ENCODE measurements around the gene ACSS2. TPM values are rescaled to one million over a fixed set of nuclear protein-coding genes. Genes with fewer than 3 reads are reported as not detected.

The ACSS2 gene
- total RNA-seq, 1 donor from 2014 or later = 146 TPM

- DNase-seq (no peak), ATAC-seq (peak; percentile 77)
- Histone ChIP-seq H3K9me3 (no peaks in the 10 kb centered on the region), H3K36me3 (peaks cover 6% of the 10 kb centered on the region), H3K27ac (peak overlapping the region; percentile 61), H3K4me3 (no peak overlapping the region), H3K4me1 (peaks cover 30% of the 10 kb centered on the region), H3K27me3 (no peaks in the 10 kb centered on the region)
- intact Hi-C loops (cut with DNase I) = no loop called here
- no peak for TF ChIP-seq CTCF (IDR thresholded peaks at IDR 0.05)
Observed at GRCh38 chr20:34907616-34908469, 31.4 kb downstream of the ACSS2 start.

- Histone ChIP-seq H3K27ac (no peak overlapping the region), H3K9me3 (no peaks in the 10 kb centered on the region), H3K4me3 (no peak overlapping the region), H3K36me3 (peaks cover 51% of the 10 kb centered on the region), H3K27me3 (no peaks in the 10 kb centered on the region), H3K4me1 (no peaks in the 10 kb centered on the region)
- intact Hi-C loops (cut with DNase I) = no loop called here
- ATAC-seq (no peak), DNase-seq (no peak)
- no peak for TF ChIP-seq CTCF (IDR thresholded peaks at IDR 0.05)
Observed at GRCh38 chr20:34915131-34915530, 38.7 kb downstream of the ACSS2 start.

- intact Hi-C loops (cut with DNase I) = no loop called here
- ATAC-seq (no peak), DNase-seq (no peak)
- H3K4me1 ChIP-seq = no peaks in the 10 kb centered on the region
- H3K27me3 ChIP-seq = no peaks in the 10 kb centered on the region
- peaks cover 59% of the 10 kb centered on the region for H3K36me3 ChIP-seq
- no peak for TF ChIP-seq CTCF (IDR thresholded peaks at IDR 0.05)
- H3K9me3 ChIP-seq = no peaks in the 10 kb centered on the region
- H3K4me3 ChIP-seq = no peak overlapping the region
- H3K27ac ChIP-seq = no peak overlapping the region
Observed at GRCh38 chr20:34915749-34916455, 39.5 kb downstream of the ACSS2 start.

- Histone ChIP-seq H3K9me3 (no peaks in the 10 kb centered on the region), H3K36me3 (peaks cover 67% of the 10 kb centered on the region), H3K27ac (no peak overlapping the region), H3K4me1 (no peaks in the 10 kb centered on the region), H3K27me3 (no peaks in the 10 kb centered on the region), H3K4me3 (no peak overlapping the region)
- ATAC-seq (no peak), DNase-seq (no peak)
- intact Hi-C loops (cut with DNase I) = no loop called here
- no peak for TF ChIP-seq CTCF (IDR thresholded peaks at IDR 0.05)
Observed at GRCh38 chr20:34916774-34917354, 40.5 kb downstream of the ACSS2 start.

- DNase-seq (no peak), ATAC-seq (no peak)
- no peak overlapping the region for H3K4me3 ChIP-seq
- H3K9me3 ChIP-seq = no peaks in the 10 kb centered on the region
- H3K36me3 ChIP-seq = peaks cover 80% of the 10 kb centered on the region
- no peaks in the 10 kb centered on the region for H3K27me3 ChIP-seq
- H3K4me1 ChIP-seq = peaks cover 8% of the 10 kb centered on the region
- H3K27ac ChIP-seq = no peak overlapping the region
- TF ChIP-seq CTCF (IDR thresholded peaks at IDR 0.05) = no peak
- intact Hi-C loops (cut with DNase I) = no loop called here
Observed at GRCh38 chr20:34920055-34920454, 43.6 kb downstream of the ACSS2 start.

Measured in upper lobe of right lung (tissue), 1 donor.